CD14-positive monocyte (primary cell): ENCODE measurements around the gene UBE2G2. TPM values are rescaled to one million over a fixed set of nuclear protein-coding genes. Genes with fewer than 3 reads are reported as not detected.

ENCODE experiments used
- DNase-seq, 3 donors: peaks; one replicate each; pipeline ENCODE4 v3.0.0-alpha.2; 2011 to 2022
- H2AFZ ChIP-seq: 2 replicates; pipeline ENCODE4 v1.6.0; 2012; ENCODE audit warnings: mild to moderate bottlenecking, low read depth, low read length, inconsistent platforms; ENCODE audit not compliant: insufficient read depth, poor library complexity, severe bottlenecking
- H3K27ac ChIP-seq, 2 donors: 1 replicate in 1 of 2; 2 replicates in 1 of 2; pipeline ENCODE4 v1.5.1; 2012 to 2013; ENCODE audit warnings: low read length in 2 of 2, control low read depth in 1 of 2, inconsistent platforms in 1 of 2, low read depth in 1 of 2, mild to moderate bottlenecking in 1 of 2
- H3K27me3 ChIP-seq, 2 donors: one replicate each; pipeline versions ENCODE4 v1.6.0 to v1.6.1; 2011 to 2013; ENCODE audit warnings: low read length in 2 of 2; ENCODE audit not compliant: control insufficient read depth in 2 of 2, insufficient read depth in 2 of 2
- H3K36me3 ChIP-seq, 2 donors: replicated peaks in 1 of 2; 1 replicate in 1 of 2; 2 replicates in 1 of 2; pipeline versions ENCODE4 v1.5.1 to v1.6.1; 2012 to 2013; ENCODE audit warnings: low read length in 2 of 2, control low read depth in 1 of 2, inconsistent platforms in 1 of 2, mild to moderate bottlenecking in 1 of 2; ENCODE audit not compliant: insufficient read depth in 2 of 2, control insufficient read depth in 1 of 2
- H3K4me1 ChIP-seq, 2 donors: 1 replicate in 1 of 2; 2 replicates in 1 of 2; pipeline versions ENCODE4 v1.5.1 to v1.6.1; 2012 to 2013; ENCODE audit warnings: low read length in 2 of 2, control low read depth in 1 of 2, inconsistent platforms in 1 of 2, mild to moderate bottlenecking in 1 of 2, moderate library complexity in 1 of 2; ENCODE audit not compliant: insufficient read depth in 2 of 2, control insufficient read depth in 1 of 2
- H3K4me2 ChIP-seq: replicated peaks from 2 replicates; pipeline ENCODE3; 2012; ENCODE audit warnings: low read length, moderate library complexity, mild to moderate bottlenecking; ENCODE audit not compliant: poor library complexity, severe bottlenecking; ENCODE audit errors: extremely low read depth
- H3K4me3 ChIP-seq, 3 experiments: fragments of 200-600 bp in 1 of 3; sonication (generic) in 1 of 3; replicated peaks in 1 of 3; 1 replicate in 2 of 3; 2 replicates in 1 of 3; pipeline ENCODE4 v1.5.1; 2011 to 2013; ENCODE audit warnings: low read length in 3 of 3, mild to moderate bottlenecking in 3 of 3, control low read depth in 2 of 3, low read depth in 2 of 3, inconsistent platforms in 1 of 3, moderate library complexity in 1 of 3
- H3K79me2 ChIP-seq: 2 replicates; pipeline ENCODE4 v1.6.0; 2012; ENCODE audit warnings: mild to moderate bottlenecking, control low read depth, inconsistent platforms, low read length, moderate library complexity; ENCODE audit not compliant: insufficient read depth
- H3K9ac ChIP-seq: 2 replicates; pipeline ENCODE4 v1.6.0; 2017; ENCODE audit warnings: low read length, mild to moderate bottlenecking; ENCODE audit not compliant: insufficient read depth, poor library complexity, severe bottlenecking
- H3K9me3 ChIP-seq, 2 donors: replicated peaks in 1 of 2; 1 replicate in 1 of 2; 2 replicates in 1 of 2; pipeline versions ENCODE4 v1.5.1 to v1.6.1; 2012 to 2013; ENCODE audit warnings: low read length in 2 of 2, control low read depth in 1 of 2; ENCODE audit not compliant: control insufficient read depth in 1 of 2, insufficient read depth in 1 of 2
- H4K20me1 ChIP-seq: 2 replicates; pipeline ENCODE4 v1.6.0; 2012; ENCODE audit warnings: mild to moderate bottlenecking, low read length, control low read depth, moderate library complexity; ENCODE audit not compliant: insufficient read depth
- H3K27ac Mint-ChIP-seq, 7 donors: one replicate each; pipeline ENCODE4 v1.8.0; 2020; ENCODE audit warnings: mild to moderate bottlenecking in 7 of 7, mixed read lengths in 7 of 7, moderate library complexity in 6 of 7, inconsistent platforms in 2 of 7
- H3K27me3 Mint-ChIP-seq, 3 donors: one replicate each; pipeline ENCODE4 v1.8.0; 2021 to 2022; ENCODE audit warnings: low read depth in 3 of 3, mild to moderate bottlenecking in 3 of 3, mixed read lengths in 3 of 3, moderate library complexity in 3 of 3, inconsistent platforms in 1 of 3
- H3K36me3 Mint-ChIP-seq, 2 donors: one replicate each; pipeline ENCODE4 v1.8.0; 2020; ENCODE audit warnings: mixed read lengths in 2 of 2, inconsistent platforms in 1 of 2, mild to moderate bottlenecking in 1 of 2
- H3K4me1 Mint-ChIP-seq: one replicate; pipeline ENCODE4 v1.8.0; 2020; ENCODE audit warnings: mild to moderate bottlenecking, mixed read lengths
- H3K4me3 Mint-ChIP-seq, 2 donors: one replicate each; pipeline ENCODE4 v1.8.0; 2020; ENCODE audit warnings: mild to moderate bottlenecking in 2 of 2, mixed read lengths in 2 of 2, moderate library complexity in 1 of 2
- H3K9me3 Mint-ChIP-seq, 7 donors: one replicate each; pipeline ENCODE4 v1.8.0; 2020 to 2022; ENCODE audit warnings: mixed read lengths in 7 of 7, mild to moderate bottlenecking in 6 of 7, moderate library complexity in 6 of 7, inconsistent platforms in 2 of 7
- CTCF ChIP-seq: fragments of 200-600 bp; IDR thresholded peaks from one replicate; pipeline ENCODE4 v1.8.0; 2022; ENCODE audit warnings: antibody characterized with exemption, mild to moderate bottlenecking
- WGBS: methylation state at CpG from one replicate; pipeline ENCODE4 v1.1.5; 2013; ENCODE audit warnings: missing lambda C conversion rate; ENCODE audit not compliant: insufficient coverage; 5-methylcytosine and 5-hydroxymethylcytosine counted together
- intact Hi-C, 2 donors: fragments of 100-400 bp; cut with micrococcal nuclease; formaldehyde crosslinking; loops; one replicate each; pipeline versions ENCODE4 v1.15.0 to v1.15.1; 2023
- polyA plus RNA-seq, 3 donors: library from polyadenylated mRNA; depleted of rRNA in 1 of 3; unstranded in 2 of 3; stranded (reverse) in 1 of 3; fragments of 300-500 nt in 2 of 3; fragments of >200 nt in 1 of 3; fragmentation: Illumina TruSeq in 2 of 3; gene quantifications; 1 replicate in 2 of 3; 2 replicates in 1 of 3; pipeline ENCODE4 v1.2.3, GENCODE V29; 2012 to 2021

Gene UBE2G2
- polyA plus RNA-seq, 3 donors: 22.5 to 123 (median 31.0) TPM

- peaks cover 0 to 4% of the 10 kb centered on the region in 2 donors for H3K36me3 Mint-ChIP-seq
- peaks cover 22 to 23% of the 10 kb centered on the region in 2 donors for H3K9me3 ChIP-seq
- peaks cover 2 to 10% (median 8%) of the 10 kb centered on the region in 3 donors for H3K27me3 Mint-ChIP-seq
- WGBS: 0% methylated on average over 4 of the region's 7 CpGs
- H3K4me1 Mint-ChIP-seq: peaks cover 15% of the 10 kb centered on the region
- no peak overlapping the region for H3K27ac ChIP-seq
- H3K27ac Mint-ChIP-seq: peak overlapping the region in 2 of 7 donors; percentile 47 to 66
- H2AFZ ChIP-seq: peak overlapping the region; percentile 15
- TF ChIP-seq CTCF: no peak
- no peak for DNase-seq
- no peak overlapping the region for H3K9ac ChIP-seq
- no peak overlapping the region for H3K4me2 ChIP-seq
- no peak overlapping the region for H3K4me3 Mint-ChIP-seq
- peaks cover 21 to 34% (median 28%) of the 10 kb centered on the region in 7 donors for H3K9me3 Mint-ChIP-seq
- H3K4me1 ChIP-seq: peaks cover 2 to 7% of the 10 kb centered on the region in 2 donors
- no peaks in the 10 kb centered on the region for H4K20me1 ChIP-seq
- intact Hi-C loops: no loop called here
- H3K27me3 ChIP-seq: no peaks in the 10 kb centered on the region
- no peaks in the 10 kb centered on the region for H3K36me3 ChIP-seq
- no peaks in the 10 kb centered on the region for H3K79me2 ChIP-seq
- H3K4me3 ChIP-seq: no peak overlapping the region
These were observed 29.7 kb upstream of the UBE2G2 start for GRCh38 chr21:44831227-44831860.

GRCh38 chr21:44829507-44830092 is 28.0 kb upstream of the UBE2G2 start:
- intact Hi-C loops: no loop called here
- H3K9me3 ChIP-seq: peaks cover 22 to 23% of the 10 kb centered on the region in 2 donors
- Mint-ChIP-seq H3K27ac (no peak overlapping the region), H3K27me3 (peaks cover 2 to 11% (median 8%) of the 10 kb centered on the region in 3 donors), H3K9me3 (peaks cover 22 to 36% (median 32%) of the 10 kb centered on the region in 7 donors), H3K36me3 (peaks cover 0 to 4% of the 10 kb centered on the region in 2 donors), H3K4me3 (no peak overlapping the region), H3K4me1 (peaks cover 15% of the 10 kb centered on the region)
- no peak overlapping the region for H2AFZ ChIP-seq
- no CpG with 5 or more reads among the region's 2 CpGs for WGBS
- H3K27ac ChIP-seq: no peak overlapping the region
- no peaks in the 10 kb centered on the region for H3K79me2 ChIP-seq
- H3K9ac ChIP-seq: no peak overlapping the region
- no peak for DNase-seq
- H4K20me1 ChIP-seq: no peaks in the 10 kb centered on the region
- H3K36me3 ChIP-seq: no peaks in the 10 kb centered on the region
- no peaks in the 10 kb centered on the region for H3K27me3 ChIP-seq
- TF ChIP-seq CTCF: no peak
- peaks cover 2 to 7% of the 10 kb centered on the region in 2 donors for H3K4me1 ChIP-seq
- H3K4me3 ChIP-seq: no peak overlapping the region
- H3K4me2 ChIP-seq: no peak overlapping the region
